HG03060 (cell line): ENCODE results near the gene WDR12.
"Not testable (repeated sequence)": the region's sequence is repeated elsewhere in the genome, so short reads cannot be mapped to it uniquely, and the experiment has no call there.

Experiments
- ATAC-seq: cut with Tn5 transposase; IDR thresholded peaks from one replicate; pipeline ENCODE4 v1.9.1; 2021; ENCODE audit warnings: low read depth, moderate number of reproducible peaks; ENCODE audit not compliant: unreplicated experiment

The WDR12 gene

GRCh38 chr2:202911512-202912341 is at the start of gene WDR12, which contains the start of gene CARF:
WDR12 (minus strand) TSS chr2:202911673; CDS start chr2:202911476, 197 bp downstream.
CARF (plus strand) TSS chr2:202912275; CDS start chr2:202941903, 29,628 bp downstream.
- peak; percentile 57 for ATAC-seq

GRCh38 chr2:202960524-202960923 is 49.1 kb upstream of the WDR12 start:
- no peak for ATAC-seq

DNA sequence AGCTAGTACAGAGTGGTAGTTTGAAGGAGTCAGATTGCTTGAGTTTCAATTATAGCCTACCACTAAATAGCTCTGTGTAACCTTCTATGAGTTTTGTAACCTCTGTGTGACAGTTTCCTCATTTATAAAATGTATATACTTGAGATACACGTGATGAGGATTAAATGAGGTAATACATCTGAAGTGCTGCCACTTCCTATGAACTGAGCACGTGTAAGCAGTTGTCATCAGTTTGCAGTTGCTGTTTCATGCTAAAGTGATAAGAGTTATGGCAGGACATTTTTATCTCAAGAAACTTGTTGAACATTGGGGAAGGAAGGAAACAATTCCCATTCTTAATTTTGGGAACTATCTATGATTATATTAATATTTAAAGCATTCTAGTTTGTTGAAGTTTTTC is 39.1 kb upstream of the WDR12 start:
- ATAC-seq = no peak

- ATAC-seq = not testable (repeated sequence)
Observed at GRCh38 chr2:202949333-202949732, 37.9 kb upstream of the WDR12 start.

- ATAC-seq = no peak
Observed at GRCh38 chr2:202945497-202945896, 34.0 kb upstream of the WDR12 start.

DNA sequence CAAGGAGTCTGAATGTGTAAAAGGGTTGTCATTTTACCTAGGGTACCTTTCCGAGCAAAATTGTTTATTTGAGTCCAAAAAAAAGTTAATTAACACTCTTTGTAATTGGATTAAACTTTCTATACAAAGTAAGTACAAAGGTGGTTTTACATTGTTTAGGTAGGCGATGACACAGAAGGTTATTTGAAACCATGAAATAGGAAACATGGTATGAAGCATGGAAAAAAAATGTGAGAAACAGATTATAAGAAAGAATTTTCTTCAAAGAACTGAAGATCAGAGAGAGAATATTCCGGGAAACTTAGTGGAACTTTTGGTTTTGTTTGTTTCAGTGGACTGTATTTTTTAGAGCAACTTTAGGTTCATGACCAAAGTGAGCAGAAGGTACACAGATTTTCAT is 33.3 kb upstream of the WDR12 start:
- no peak for ATAC-seq

- ATAC-seq = no peak
Observed at GRCh38 chr2:202944408-202944807, 32.9 kb upstream of the WDR12 start.

GRCh38 chr2:202941771-202942170 is 30.3 kb upstream of the WDR12 start:
- no peak for ATAC-seq

- ATAC-seq = no peak
Observed at GRCh38 chr2:202938960-202939359, 27.5 kb upstream of the WDR12 start.

- ATAC-seq = no peak
Observed at GRCh38 chr2:202934456-202934855, 23.0 kb upstream of the WDR12 start.

GRCh38 chr2:202933958-202934357 is 22.5 kb upstream of the WDR12 start:
- ATAC-seq = no peak

- ATAC-seq = no peak
Observed at GRCh38 chr2:202933139-202933510, 21.7 kb upstream of the WDR12 start.

DNA sequence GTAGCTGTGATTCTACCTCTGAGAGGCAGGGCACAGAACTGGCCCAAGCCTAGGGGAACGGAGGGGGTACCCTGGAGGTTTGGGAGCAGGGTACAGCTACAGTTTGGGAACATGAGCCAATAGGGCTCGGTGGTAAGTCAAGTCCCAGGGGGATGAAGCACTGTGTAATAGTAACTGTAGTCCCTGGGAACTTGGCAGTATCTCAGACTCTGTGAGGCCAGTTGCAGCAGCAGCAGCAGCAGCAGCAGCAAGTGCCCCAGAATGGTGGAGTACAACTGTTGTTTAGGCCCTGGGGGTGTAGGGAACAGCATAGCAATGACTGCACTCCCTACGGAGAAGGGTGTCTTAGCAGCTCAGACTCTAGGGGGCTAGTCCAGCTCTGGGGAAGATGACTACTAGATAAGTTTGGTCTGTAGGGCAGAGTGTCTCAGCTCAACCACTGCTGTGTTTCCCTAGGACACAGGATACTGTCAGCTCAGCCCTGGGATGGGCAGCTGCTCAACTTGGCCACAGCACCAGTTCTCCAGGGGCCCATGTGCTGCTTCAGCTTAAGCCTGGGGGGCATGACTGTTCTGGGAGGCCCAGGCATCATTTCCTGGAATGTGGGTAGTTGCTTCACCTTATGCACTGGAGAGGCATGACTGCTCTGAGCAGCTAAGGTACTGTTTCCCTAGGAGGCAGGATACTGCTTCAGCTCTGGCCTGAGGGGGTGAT is 21.1 kb upstream of the WDR12 start:
- no peak for ATAC-seq

- no peak for ATAC-seq
Observed at GRCh38 chr2:202918860-202919259, 7.4 kb upstream of the WDR12 start.

DNA sequence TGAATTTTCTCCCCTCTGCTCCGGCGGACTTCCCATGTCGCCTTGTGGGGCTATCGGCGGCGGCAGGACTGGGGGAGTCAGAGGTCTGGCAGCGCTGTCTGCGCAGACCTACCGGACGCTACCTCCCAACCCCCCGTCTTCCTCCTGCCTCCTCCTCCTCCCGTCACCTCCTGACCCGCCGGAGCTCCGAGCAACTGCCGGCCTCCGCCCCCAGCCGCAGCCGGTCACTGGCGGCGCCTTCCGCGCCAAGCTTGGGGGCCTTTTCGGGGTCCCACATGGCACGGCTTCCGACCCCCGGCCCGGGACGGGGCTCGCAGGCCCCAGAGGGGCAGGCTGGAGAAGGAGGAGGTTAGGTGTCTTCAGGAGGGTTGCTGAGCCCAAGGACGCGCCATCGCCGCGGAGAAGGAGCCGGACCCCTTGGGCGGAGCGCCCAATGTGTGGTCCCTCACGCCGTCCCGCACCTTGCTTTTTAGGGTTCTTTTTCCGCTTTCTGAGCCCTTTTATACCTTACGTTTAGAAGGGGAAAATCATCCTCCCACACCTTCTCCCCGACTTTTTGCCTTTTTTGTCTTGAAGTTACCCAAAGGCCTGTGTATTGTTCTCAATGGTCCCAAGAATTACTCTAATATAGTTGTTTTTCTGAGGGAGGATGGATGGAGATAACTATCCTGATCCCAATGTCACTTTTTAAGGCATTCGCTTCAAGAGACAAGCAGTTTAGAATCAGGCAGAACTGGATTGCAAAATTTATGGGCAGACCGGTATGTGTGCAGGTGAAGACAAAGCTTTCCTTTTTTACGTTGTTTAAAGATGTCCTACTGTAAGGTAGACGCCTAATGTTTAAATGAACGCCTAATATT is 1.1 kb upstream of the WDR12 start:
- ATAC-seq = peak; percentile 19

DNA sequence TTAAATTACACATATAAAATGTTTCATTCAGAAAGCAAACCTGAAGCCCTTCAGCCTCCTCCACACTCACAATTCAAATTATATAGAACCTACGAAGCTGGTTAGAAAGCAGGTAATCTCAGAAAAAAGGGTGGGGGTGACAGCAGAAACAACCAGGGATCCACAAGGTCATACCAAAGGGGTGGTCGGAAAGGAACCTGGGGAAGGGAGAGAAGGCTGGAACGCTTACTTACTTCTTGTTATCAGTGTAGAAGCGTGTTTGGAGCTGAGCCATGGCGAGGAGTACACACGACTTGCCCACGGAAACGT is 316 bp downstream of the WDR12 start:
- ATAC-seq = peak; percentile 8

DNA sequence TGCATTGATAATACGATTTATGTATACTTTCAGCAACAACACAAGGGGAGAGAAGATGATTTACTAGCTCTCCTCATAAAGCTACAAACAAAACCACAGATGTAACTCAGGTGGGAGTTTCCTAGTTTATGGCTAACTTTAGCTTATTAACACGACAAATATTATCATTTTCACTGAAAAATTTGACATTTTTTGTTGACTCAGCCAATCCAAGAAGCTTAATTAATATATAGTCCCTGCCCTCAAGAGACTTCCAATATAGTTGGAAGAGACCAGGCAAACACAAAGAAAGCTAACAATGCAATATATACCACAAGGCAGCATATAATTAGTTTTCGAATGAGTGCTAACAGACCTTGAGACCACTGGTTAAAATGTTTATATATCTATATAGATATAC is 775 bp downstream of the WDR12 start:
- no peak for ATAC-seq

DNA sequence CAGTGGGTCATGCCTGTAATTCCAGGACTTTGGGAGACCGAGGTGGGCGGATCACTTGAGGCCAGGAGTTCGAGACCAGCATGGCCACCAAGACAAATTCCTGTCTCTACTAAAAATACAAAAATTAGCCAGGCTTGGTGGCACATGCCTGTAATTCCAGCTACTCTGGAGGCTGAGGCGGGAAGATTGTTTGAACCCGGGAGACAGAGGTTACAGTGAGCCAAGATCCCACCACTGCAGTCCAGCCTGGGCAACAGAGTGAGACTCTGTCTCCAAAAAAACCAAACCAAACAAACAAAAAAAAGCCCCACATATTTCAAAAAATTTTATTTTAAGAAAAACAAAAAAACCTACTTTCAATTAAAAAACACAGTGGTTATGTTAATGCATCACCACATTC is 1.2 kb downstream of the WDR12 start:
- not testable (repeated sequence) for ATAC-seq

DNA sequence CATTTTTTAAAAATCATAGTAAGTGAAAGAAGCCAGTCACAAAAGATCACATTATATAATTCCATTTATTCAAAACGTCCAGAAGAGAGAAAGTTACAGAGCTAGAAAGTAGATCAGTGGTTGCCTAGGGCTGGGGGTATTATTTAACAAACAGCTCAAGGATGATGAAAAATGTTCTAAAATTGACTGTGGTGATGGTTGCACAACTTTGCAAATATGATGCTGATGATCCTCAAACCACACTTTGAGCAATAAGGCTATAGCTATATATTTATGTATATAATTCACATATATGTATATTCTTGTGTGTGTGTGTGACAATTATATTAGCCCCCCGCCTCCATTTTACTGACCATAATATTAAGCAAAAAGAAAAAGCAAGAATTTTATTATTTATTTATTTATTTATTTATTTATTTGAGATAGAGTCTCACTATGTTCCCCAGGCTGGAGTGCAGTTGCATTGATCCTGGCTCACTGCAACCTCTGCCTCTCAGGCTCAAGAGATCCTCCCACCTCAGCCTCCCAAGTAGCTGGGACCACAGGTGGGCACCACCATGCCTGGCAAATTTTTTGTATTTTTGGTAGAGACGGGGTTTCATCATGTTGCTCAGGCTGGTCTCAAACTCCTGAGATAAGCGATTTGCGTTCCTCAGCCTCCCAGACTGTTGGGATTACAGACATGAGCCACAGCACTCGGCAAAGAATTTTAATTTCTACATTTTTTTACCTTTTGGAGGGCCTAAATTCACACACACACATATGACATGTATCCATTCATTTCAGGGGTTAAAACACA is 1.9 kb downstream of the WDR12 start:
- no peak for ATAC-seq

GRCh38 chr2:202908186-202908585 is 3.3 kb downstream of the WDR12 start:
- no peak for ATAC-seq
